ENCODE data around the gene IFIH1.

DNA sequence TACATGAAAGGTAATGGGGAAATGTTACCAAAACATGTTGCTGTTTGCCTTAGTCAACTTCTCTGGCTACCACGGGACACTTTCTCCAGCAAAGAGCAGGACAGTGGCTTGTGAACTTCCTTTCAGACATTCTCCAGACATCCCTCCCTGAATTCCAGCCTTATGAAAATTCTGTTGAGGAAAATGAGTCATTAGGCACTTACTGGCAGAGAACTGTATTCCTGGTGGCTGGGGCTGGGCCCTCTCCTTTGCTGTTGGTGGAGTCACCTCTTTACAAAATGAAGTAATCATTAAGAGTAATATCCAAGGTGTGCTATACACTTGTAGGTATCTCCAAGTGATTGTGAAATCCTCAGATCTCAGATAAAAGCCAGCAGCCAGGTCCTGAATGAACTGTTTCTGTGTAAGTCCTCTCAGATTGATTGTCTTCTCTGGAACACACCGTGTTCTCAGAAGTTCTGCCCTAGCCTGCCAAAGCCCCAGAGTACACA lies 73.9 kb downstream of the IFIH1 start:
- TF ChIP-seq, protein P1, sequence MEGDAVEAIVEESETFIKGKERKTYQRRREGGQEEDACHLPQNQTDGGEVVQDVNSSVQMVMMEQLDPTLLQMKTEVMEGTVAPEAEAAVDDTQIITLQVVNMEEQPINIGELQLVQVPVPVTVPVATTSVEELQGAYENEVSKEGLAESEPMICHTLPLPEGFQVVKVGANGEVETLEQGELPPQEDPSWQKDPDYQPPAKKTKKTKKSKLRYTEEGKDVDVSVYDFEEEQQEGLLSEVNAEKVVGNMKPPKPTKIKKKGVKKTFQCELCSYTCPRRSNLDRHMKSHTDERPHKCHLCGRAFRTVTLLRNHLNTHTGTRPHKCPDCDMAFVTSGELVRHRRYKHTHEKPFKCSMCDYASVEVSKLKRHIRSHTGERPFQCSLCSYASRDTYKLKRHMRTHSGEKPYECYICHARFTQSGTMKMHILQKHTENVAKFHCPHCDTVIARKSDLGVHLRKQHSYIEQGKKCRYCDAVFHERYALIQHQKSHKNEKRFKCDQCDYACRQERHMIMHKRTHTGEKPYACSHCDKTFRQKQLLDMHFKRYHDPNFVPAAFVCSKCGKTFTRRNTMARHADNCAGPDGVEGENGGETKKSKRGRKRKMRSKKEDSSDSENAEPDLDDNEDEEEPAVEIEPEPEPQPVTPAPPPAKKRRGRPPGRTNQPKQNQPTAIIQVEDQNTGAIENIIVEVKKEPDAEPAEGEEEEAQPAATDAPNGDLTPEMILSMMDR (IDR thresholded peaks at IDR 0.05 in 4 of 5, conservative IDR thresholded peaks at IDR 0.05 in 1 of 5) = no peak
- no peak for TF ChIP-seq POLR2A (IDR thresholded peaks at IDR 0.05)

All from gastrocnemius medialis (tissue), 4 donors.